HG02610 (cell line): Measurements from ENCODE around the gene MEIS2.

Source experiments
- ATAC-seq: cut with Tn5 transposase; IDR thresholded peaks from one replicate; pipeline ENCODE4 v1.9.1; 2021; ENCODE audit warnings: mild to moderate bottlenecking, moderate library complexity; ENCODE audit not compliant: unreplicated experiment

MEIS2 gene

DNA sequence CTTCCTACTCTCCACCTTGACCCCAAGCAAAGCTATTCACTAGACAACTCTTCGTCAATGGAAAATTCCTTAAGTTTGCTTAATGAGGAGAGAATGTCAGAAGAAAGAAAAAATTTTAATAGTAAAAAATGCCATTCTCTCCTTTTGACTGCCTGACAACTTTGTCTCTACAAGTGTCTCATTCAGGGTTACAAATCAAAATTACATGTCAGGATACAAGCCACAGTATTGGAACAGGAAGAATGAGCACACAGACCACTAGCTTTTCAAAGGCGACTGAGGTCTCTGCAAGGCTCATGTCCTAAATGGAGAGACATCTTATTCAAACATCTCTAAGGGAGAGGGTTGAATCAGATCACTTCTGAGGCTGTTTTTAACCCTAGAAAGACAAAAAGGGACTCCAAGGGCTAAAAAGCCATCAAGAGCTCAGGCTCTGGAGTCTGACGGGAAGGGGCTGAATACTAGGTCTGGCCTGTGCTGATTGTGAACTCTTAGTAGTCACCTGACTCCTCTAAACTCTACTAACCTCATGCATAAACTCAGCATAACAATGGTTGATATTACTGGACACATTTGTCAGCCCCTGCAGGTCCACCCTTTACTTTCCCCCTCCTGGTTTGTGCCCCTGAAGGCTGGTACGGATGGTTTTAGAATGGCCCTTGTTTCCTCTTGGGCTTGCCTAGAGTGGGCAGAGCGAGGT lies 12.8 kb upstream of the MEIS2 start:
- ATAC-seq, result no peak

- ATAC-seq, result no peak
These were observed 11.8 kb upstream of the MEIS2 start for GRCh38 chr15:37112171-37112570.

DNA sequence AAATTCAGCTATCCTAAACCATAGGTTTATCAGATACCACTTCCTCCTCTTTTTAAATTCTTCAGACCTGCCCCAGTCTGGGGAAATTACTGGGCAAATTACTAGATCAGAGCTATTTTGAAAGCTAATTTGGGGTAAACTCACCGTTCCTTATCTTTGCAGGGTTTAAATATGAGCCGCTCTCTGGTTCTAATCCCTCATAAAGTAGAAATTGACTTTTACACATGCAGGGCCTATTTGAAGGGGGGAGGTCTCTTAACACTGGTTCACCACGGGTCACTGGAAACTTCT lies 11.0 kb upstream of the MEIS2 start:
- ATAC-seq, result no peak

DNA sequence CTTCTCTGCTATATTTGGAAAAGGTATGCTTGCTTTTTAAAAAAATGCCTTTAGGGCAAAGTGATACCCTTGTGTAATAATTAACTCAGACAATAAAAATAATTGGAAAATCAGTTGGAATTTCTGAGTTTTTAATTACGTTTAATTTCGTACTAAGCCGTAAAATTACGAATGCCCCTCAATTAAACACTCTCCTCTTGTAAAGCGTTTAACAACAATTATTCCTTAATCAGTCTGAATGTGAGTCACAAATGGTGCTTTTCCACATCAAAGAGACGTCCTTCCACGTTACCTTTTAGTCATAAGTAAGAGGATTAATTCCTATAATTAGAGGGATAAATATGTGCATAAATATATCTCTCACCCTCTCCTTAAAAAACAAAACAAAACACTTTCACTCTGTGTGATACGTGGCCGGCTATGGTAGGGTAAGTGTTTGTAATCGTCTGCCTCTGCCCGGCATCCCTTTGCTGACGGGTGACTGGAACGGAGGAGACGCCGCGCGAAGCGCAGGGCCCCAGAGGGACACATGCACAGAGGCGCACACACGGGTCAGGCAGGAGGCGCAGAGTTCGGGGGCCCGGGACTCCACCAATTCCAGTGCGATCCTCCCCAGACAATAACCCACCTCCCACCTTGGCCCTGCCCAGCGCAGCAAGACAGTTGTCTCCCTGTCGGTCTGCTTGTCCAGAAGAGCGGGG lies 9.7 kb upstream of the MEIS2 start:
- ATAC-seq, result no peak

DNA sequence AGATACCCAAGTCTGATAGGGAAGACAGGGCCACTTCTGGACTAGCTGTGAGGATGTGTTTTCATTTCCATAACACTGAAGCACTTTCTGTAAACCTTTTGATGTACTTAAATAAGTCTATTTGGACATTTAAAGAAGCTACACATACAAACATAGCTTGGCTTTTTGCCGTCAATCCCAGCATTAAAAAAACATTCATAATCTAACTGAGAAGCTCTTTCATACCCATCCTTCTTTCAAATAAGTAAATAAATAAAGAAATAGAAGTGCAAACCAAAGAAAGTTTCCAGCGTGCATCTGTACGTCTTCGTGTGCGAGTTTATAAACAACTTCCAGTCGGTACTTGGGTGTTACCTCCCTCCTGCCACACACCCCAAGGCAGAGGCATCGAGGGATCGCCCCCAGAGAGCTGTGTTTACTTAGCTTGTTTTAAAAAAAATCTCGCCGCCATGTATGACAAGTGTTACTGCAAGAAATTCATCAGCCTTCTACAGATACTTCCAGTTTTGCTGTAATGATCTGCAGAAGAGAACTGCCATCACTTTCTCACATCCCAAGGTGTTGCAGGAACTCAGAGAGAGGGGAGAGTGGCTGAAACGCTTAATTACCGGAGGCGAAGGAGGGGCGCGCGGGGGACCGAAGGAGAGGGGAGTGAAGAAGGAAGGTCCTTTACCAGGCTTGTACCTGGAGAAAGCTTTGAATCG lies 9.0 kb upstream of the MEIS2 start:
- ATAC-seq, result no peak

DNA sequence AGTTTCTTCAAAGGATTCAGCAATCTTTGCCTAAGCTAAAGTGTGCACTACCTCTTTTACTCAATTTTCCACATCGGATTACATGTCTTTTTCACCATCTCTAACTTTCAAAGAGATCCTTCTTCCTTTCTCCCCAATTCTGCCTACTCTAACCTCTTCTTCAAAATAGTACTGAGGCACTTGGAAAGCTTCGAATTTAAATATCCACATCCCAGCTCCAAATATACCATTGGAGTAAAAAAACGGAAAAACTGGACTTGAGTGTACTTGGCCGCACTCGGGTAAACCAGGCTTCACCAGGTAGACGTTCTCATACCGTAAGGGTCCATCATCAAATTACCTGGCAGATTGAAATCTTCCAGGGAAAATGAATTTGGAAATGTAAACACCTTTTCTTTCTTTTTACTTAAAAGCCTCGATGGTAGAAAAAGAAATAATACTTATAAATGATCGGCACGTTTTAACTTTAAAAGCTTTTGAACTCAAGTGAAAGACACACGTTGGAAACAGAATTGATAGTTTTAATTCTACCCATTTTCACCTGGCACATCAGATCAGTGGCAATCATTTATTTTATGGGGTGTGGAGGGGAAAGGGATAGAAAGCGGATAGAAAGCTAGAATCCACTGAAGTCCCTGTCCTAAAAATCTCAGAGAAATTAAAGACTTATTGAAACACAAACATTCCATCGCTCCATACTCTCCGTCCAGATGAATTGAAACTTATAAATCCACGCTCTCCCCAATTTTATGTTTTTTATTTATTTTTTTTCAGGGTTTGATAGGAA lies 8.2 kb upstream of the MEIS2 start:
- no peak for ATAC-seq

DNA sequence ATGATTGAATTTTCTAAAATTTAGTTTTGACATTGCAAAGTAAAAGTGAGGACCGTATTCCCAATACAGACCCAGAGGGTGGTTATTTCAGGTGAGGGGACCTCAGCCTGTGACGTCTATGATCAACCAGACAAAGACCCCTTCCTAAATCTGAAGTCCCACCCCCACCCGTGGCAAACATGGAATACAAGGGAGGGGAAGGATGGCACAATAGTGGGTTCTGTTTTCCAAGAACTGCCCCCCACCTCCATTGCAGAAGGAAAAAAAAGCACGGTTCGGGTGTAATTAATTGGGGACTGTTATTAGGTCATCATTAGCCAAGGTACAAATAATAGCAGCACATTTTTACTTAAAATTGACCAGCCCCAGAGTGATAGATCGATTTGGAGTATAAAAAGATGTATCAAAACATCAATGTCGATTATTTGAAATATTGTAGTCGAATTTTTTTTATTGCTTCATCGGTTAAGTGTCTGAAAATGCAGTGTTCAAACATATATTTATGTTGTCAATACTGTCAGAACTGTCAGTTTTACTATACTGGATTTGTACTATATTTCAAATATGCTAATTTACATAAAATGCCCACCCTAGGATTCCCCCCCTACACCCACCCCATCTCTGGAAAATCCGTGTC lies 7.5 kb upstream of the MEIS2 start:
- no peak for ATAC-seq

DNA sequence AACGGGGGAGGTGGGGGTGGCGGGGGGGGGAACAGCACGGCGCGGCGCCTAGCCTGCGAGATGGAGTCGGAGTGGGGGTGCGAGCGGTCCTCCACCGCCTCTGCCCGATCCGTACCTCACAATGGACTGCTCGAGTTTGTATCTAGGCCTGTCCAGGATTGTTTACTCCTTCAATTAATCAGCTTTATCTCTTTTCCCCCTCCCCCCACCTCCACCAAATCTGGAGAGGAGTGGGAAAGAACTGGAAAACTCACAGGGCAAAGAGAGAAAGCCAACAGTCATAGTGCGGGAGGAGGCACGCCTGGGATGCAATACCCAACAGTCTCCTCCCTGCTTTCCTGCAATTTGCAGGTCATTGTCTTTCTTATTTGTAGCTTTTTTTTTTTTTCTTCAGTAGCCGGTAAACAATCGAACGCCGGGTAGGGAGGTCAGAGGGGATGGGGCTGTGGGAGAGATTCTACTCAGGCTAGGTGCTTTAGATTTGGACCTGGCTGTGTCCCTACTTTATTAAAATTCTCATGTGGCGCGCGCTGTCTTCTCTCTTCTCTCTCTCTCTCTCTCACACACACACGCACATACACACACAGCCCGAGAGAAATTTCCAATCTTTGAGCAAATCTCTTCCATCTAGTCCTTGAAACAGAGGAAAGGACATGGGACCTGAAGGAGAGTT lies 6.9 kb upstream of the MEIS2 start:
- no peak for ATAC-seq

DNA sequence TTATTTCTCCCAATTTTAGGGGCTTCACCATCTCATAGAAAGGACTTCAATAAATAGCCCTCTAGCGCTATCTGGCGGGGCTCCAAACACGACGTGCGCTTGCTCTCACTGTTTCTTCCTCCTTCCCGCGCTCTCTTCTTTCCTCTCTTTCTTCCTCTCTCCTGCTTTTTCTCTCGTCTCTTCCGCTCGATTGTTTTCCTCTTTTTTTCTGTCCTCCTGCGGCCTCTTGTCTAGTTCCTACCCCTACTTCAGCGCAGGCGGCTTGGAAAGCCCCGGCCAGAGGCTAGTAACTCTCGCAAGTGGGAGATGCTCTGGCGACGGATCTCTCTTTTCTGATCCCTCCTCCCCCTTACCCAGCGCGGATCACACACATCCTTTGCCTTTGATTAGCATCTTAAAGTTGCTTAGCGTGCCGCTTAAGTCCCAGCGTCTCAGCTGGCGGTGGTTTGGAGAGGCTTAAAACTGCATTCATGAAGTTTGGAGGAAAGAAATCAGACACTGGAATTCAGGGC lies 6.2 kb upstream of the MEIS2 start:
- ATAC-seq, result no peak

- ATAC-seq, result no peak
These were observed 5.5 kb upstream of the MEIS2 start for GRCh38 chr15:37105889-37106288.

DNA sequence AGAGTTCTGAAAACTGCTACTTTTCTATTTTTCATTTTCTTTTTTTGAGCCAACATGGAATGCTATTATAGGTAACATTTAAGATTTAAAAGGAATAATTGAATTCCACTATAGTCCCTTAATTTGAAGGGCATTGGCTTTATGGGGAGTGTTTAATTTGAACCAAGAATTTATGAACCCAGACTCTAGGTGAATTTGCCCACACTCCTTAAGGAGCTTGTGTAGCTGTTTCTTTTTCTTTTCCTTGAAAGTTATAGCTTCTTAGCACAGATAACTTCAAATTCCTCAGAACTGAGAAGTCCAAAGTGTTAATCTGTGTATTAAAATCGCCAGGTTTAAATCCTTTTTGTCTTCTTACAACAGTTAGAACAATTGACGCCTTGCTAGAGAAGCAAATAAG lies 4.7 kb upstream of the MEIS2 start:
- ATAC-seq, result no peak

DNA sequence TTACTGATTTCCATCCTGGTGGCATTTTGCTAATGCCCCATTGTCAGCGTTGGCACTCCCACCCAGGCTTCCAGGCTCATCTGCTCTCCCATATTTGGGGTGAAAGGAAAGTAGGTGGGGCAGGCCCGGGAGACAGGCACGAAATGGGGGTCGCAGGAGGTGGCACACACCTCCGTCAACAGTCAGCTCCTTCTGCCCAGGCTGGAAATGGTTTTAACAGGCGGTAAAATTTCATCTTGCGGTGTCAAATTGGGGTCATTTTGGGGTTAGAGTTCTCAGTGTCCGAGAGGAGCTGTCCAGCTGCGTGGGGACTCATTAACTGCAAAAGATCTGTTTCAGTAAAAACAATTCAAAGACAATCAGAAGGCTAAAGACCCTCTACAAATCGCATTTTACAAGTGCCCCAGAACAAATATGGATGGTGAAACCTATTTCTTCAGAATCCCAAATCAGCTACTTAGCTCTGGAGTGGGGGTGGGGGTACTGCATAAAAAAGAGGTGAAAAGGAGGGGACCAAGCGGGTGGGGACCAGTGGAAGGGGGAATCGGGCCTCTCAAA lies 4.2 kb upstream of the MEIS2 start:
- ATAC-seq, result no peak

DNA sequence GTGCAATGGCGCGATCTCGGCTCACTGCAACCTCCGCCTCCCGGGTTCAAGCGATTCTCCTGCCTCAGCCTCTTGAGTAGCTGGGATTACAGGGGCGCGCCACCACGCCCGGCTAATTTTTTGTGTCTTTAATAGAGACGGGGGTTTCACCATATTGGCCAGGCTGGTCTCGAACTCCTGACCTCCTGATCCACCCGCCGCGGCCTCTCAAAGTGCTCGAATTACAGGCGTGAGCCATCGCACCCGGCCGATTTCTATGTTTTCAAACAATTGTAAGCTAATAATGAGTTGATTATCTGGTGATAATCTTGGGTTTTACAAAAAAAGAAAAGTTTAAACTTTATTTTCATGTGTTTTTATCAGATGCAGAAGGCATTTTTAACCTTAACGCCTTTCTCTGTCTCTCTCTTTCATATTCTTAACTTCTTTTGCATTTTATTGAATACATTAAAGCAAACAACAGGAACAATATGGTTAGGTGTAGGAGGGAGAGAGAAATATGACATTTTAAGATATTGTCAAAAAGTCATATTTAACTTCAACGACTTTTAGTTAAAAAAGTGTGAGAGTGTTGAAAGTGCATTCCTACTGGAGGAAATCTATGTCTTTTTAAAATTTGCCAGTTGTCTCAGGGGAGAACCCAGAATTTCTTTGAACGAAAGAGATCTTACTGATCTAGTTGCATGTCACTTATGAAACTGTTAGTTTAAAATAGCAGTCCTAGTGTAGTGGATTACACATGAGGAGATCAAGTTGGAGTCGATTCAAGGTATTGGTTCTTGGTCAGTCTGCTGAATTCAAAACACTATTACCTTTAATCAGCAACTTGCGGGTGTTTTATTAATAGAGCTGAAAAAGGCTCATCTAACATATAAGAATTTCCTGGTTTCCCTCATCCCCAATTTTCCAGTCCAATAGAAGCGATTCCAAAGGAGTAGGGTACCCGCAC lies 3.4 kb upstream of the MEIS2 start:
- no peak for ATAC-seq

DNA sequence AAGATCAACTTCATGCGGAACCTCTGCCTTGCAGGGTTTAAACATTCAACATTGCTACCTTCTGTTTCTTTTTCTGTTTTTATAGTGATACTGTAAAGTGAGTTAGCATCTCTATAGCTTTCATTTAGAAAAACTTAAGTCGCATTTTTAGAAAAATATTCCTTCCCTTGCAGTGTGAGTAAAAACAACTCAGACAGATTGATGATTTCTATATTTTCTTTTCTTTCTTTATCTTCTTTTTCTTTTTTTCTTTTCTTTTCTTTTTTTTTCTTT lies 2.8 kb upstream of the MEIS2 start:
- no peak for ATAC-seq

DNA sequence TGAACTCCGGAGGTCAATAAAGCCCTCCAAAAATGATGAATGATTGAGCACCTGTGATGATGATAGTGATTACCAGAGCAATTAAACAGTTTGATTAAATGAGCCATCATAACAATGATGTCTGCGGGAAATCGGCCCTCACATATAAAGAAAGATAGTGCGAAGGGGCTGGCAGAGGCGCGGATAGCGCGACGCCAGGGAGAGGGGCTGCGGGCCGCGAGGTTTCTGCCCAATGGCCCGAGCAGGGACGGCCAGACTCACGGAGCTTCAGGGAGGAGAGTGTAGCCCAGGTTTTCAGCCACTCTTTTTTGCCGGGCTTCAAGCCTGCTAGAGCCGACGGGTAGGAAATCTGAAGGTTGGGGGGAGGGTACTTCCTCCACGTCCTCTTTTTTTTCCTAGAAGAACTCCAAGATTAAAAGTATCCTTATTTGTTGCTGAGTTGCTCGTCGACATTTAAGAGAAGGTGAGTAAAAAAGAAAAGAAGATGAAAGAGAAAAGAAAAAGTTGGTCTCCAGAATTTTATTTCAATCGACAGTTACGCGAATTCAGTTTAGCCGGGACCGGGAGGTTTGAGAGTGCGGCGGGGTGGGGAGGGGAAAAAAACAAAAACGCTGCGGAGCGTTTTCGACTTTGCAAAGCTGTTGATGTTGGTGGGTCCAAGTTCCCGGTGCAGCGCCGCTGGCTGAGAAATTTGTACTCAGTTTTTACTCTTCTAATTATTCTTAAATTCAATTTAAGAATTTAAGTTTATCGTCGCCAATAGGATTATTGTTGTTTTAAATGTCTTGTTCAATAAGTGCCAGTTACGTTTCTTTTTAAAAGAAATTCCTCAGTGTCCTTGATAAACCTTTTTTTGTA lies 2.2 kb upstream of the MEIS2 start:
- ATAC-seq, result no peak

- ATAC-seq, result peak; percentile 1
These were observed 1.6 kb upstream of the MEIS2 start for GRCh38 chr15:37101980-37102304.

DNA sequence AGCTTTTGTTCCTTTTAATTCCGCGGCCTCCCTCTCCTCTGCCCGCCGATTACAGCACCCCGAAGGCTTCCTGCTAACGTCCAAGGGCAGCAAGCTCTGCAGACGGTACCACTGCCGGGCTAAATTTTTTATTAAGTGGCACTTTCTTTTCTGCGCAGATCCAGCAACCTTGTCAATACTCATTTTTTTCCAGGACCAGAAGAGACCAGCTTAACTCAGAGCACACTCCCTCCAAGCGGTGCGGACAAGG lies 542 bp upstream of the MEIS2 start:
- ATAC-seq, result peak; percentile 9

GRCh38 chr15:37099319-37100108 lies 835 bp downstream of the MEIS2 start:
- ATAC-seq, result no peak
